CD4-positive, alpha-beta T cell treated with Interferon alpha-2 for 1 hour (primary cell): ENCODE results near the gene RSKR.
A peak's percentile ranks its signal among the peaks of the same experiment; 100 is the strongest.
"Not testable (repeated sequence)": the region's sequence is repeated elsewhere in the genome, so short reads cannot be mapped to it uniquely, and the experiment has no call there.

Experiments used
- DNase-seq, 2 donors: peaks; one replicate each; pipeline ENCODE4 v3.0.0-alpha.2; 2020 to 2022

RSKR gene

DNA sequence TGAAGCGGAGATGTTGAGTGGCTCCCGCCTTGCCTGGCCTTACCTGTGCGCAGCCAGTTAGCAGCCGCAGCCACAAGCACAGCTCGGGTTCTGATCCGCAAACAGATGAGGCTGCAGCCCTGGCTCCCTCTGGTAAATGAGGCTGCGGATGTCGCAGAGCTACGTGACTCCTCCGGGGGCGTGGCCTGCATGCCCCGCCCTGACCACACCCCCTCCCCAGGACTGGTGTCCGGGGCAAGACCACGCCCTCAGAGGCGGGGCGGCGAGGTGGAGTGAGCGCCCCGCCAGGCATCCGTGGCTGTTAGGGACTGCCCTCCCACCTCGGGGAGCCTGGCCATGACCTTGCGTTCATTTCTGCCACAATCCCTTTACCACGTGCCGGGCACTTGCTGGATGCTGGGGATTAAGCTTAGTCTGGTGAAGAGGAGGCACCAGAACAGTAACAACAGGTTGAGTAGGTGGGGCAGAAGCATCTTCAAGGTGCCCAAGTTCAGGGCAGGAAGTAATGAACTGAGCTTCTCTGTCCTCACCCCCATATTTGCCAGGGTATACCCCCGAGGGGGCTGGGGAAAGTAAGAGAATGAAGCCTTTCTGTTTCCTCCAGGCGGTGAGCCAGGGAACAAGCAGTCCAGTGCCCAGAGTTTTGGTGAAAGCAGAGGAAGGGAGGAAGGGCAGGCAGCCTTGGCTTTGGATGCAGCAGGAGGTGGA is 37.1 kb downstream of the RSKR start, which contains the start of gene ALDOC:
Gene ALDOC, minus strand, starts transcription at position 138 of the 708 bp plus-strand sequence. CDS start 1,363 bp downstream, outside the sequence.
- peak; percentile 98 for DNase-seq

DNA sequence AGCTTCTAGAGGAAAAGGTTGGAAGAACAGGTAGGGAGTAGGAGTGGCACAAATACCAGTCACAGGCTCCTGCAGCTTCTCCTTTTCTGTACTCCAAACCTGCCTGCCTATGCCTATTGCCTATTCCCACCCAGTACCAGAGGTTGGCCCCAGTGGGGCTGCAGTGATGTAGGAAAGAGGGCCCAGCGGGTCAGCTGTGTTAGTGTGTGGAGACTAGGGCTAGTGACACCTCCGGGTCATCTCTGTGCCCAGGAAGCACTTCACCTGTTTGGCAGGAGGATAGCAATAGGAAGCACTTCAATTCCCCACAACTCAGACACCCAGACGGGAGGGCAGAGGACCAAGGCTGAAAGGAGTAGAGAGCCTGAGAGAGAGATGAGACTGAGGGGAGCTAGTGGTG is 38.0 kb downstream of the RSKR start:
- not testable (repeated sequence) for DNase-seq

DNA sequence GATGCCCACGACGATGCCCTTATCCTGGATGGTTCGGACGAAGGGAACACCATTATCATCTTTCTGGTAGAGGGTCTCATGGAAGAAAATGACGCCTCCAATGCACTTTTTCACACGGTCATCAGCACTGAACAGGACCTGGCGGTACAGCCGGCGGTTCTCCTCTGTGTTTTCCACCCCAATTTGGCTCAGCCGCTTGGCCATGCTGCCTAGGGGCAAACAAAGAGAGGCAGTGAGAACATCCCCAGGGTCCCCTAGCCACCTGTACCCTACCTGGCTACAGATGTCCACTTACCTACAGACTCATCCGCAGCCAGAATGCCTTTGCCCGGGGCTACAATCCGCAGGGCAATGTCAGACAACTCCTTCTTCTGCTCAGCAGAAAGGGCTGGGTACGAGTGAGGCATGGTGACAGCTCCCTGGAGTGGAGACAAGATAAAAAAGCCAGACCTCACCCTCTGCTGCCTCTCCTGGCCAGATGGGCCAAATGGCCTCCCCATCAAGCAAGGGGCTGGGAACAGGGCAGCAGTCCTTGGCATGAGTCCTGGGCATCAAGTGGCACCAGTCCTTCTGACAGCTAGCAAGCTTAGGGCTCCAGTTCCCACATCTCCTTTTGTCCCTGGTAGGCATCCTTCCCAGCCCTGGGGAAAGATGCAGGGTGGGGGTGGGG is 38.7 kb downstream of the RSKR start:
- no peak for DNase-seq

- peak in 1 of 2 donors; percentile 38 for DNase-seq
These were observed 39.5 kb downstream of the RSKR start for GRCh38 chr17:28574526-28574925.

DNA sequence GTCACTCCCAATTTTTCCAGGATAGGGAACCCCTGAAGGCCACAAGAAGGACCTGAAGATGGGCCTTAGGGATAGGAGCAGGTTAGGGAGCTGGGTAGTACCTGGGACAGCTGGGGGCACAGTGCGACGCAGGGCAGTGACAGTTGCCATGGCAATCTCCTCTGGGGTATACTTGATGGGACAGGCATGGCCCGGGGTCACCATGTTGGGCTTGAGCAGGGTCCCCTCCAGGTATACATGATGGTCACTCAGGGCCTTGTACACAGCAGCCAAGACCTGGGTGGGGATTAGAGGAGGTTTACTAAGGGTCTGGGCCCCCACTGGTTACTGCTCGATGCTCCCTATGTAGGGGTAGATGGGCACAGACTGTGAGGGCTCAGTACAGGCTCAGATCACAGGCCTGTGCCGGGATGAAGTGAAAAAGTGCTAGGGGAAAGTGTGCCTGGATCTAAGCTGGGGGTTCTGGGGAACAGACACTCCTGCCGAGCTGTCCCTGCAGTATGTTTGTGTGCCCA is 40.0 kb downstream of the RSKR start:
- no peak for DNase-seq

DNA sequence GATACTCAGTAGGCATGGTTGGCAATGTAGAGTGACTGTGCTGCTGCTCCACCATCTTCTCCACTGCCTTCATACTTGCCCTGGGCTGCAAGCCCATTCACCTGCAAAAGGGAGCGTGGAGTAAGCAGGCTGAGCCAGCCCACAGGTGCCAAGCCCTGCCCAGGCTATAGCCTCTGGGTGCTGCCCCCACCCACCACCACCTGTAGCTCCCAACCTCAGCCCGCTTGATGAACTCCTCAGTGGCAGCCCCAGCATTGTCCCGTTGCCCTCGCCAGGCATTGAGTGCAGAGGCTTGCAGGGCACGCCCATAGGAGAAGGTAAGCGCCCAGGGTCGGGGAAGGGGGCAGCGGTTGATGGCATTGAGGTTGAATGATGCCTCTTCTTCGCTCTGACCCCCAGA is 40.5 kb downstream of the RSKR start:
- DNase-seq: no peak

GRCh38 chr17:28573040-28573380 is 41.0 kb downstream of the RSKR start:
- no peak for DNase-seq

- DNase-seq: peak in 1 of 2 donors; percentile 30
These were observed 41.5 kb downstream of the RSKR start for GRCh38 chr17:28572259-28573039.

DNA sequence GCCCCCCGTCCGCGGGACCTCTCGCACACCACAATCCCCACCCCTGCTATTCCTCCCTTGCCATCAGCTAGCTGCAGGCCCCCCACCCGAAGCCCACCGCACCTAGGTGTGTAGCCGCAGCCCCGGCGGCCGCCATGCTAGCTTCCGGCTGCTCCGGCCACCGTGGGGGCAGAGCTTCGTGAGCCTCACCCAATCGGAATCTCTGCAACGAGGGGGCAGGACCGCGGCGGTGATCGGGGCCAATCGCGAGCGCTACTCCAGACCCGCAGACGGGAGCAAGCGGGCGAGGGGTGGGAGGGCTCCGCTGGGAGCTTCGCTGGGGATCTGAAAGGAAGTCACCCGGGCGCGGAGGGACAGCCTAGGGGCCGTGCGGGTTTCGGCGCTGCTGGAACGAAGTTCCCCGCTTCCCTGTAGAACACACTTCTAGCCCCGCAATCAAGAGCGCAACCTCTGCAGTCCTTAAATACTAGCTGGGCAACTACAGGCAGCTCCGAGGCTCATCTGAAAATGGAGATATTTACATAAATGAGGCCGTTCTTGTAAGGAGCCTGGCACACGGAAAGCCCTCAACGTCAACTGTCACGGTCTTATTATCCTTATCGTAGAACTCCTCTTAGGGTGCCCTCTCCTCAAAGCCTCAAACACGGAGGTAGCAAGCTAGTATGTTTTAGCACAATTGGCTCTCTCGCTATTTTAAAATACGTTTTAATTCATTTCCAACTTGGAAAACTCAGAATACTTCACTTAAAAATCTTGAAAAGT is 42.4 kb downstream of the RSKR start, which contains the start of gene PIGS:
Gene PIGS, minus strand, starts transcription at position 164 of the 762 bp plus-strand sequence. Its CDS starts 28 bp downstream, at position 136.
- DNase-seq: peak; percentile 88 to 91

GRCh38 chr17:28570716-28571360 is 43.1 kb downstream of the RSKR start:
- DNase-seq: peak; percentile 22 to 60

GRCh38 chr17:28569446-28569845 is 44.5 kb downstream of the RSKR start:
- no peak for DNase-seq

GRCh38 chr17:28567604-28568003 is 46.4 kb downstream of the RSKR start:
- no peak for DNase-seq

- DNase-seq: no peak
These were observed 50.5 kb downstream of the RSKR start for GRCh38 chr17:28563475-28563874.
